Measurements from ENCODE around the gene DNAJC6.

The DNAJC6 gene

DNA sequence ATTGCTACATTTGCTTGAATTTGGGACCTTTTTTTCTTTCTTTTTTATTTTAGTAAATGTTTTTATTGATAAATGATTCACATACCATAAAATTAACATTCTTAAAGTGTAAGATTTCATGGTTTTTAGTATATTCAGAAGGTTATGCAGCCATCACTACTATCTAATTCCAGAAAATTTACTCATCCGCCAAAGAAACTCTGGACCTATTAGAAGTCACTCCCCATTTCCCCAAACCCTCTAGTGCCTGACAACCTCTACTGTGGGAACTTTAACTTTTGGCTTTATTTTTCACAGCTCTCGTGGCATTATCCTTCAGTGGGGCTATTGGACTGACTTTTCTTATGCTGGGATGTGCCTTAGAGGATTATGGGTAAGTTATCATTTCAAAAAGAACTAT is 115.7 kb downstream of the DNAJC6 start:
- POLR2A ChIA-PET = no interaction called here

GRCh38 chr1:65425697-65426096 is 116.4 kb downstream of the DNAJC6 start:
- ChIA-PET POLR2A (no interaction called here), CTCF (interaction anchor here (1.5 to 3.3 kb wide), 3 partner anchors 9 to 262 kb away, joined by 4 to 16 read pairs (median 6); no protein-coding TSS in a partner anchor)
- no peak for DNase-seq (ENCODE audit: low read depth, low spot score)

More for the DNA sequence above, 115.7 kb downstream of the DNAJC6 start:
- H3K4me3 ChIP-seq (ENCODE audit: low read depth, low read length) = no peak overlapping the region
- CTCF ChIA-PET = interaction anchor here (1.5 to 3.3 kb wide), 3 partner anchors 10 to 263 kb away, joined by 4 to 16 read pairs (median 6); no protein-coding TSS in a partner anchor
- no peak for TF ChIP-seq CTCF (IDR thresholded peaks at IDR 0.05; ENCODE audit: insufficient read depth, low read length, missing control alignments)
- DNase-seq (ENCODE audit: low read depth, low spot score) = no peak

GRCh38 chr1:65429078-65429477 is 119.7 kb downstream of the DNAJC6 start:
- H3K4me3 ChIP-seq (ENCODE audit: low read depth, low read length) = no peak overlapping the region
- TF ChIP-seq CTCF (IDR thresholded peaks at IDR 0.05; ENCODE audit: insufficient read depth, low read length, missing control alignments) = no peak
- POLR2A ChIA-PET = no interaction called here
- no peak for DNase-seq (ENCODE audit: low read depth, low spot score)
- CTCF ChIA-PET = interaction anchor here (1.1 to 4.0 kb wide), 8 partner anchors 9 to 262 kb away, joined by 3 to 45 read pairs (median 8); no protein-coding TSS in a partner anchor

More at GRCh38 chr1:65425697-65426096, 116.4 kb downstream of the DNAJC6 start:
- no peak overlapping the region for H3K4me3 ChIP-seq (ENCODE audit: low read depth, low read length)
- TF ChIP-seq CTCF (IDR thresholded peaks at IDR 0.05; ENCODE audit: insufficient read depth, low read length, missing control alignments) = no peak

DNA sequence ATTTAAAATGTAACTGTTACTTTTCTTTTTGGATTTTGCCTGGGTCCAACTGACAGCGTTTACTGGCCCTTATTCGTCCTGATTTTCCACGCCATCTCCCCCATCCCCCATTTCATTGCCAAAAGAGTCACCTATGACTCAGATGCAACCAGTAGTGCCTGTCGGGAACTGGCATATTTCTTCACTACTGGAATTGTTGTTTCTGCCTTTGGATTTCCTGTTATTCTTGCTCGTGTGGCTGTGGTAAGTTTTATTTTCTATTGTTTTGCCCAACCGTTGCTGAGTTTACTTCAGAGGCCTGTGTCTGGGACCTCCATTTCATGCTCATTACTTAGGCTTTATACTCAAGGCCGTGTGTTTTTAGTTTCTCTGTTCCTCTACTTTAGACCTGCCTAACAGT is 120.5 kb downstream of the DNAJC6 start:
- DNase-seq (ENCODE audit: low read depth, low spot score) = no peak
- CTCF ChIA-PET = interaction anchor here (1.1 to 4.0 kb wide), 14 partner anchors 8 to 261 kb away, joined by 3 to 45 read pairs (median 4); no protein-coding TSS in a partner anchor
- H3K4me3 ChIP-seq (ENCODE audit: low read depth, low read length) = no peak overlapping the region
- POLR2A ChIA-PET = no interaction called here
- no peak for TF ChIP-seq CTCF (IDR thresholded peaks at IDR 0.05; ENCODE audit: insufficient read depth, low read length, missing control alignments)

- ChIA-PET CTCF (interaction anchor here (0.9 to 4.0 kb wide), 20 partner anchors 8 to 811 kb away, joined by 3 to 45 read pairs (median 4); no protein-coding TSS in a partner anchor), POLR2A (no interaction called here)
- no peak for DNase-seq (ENCODE audit: low read depth, low spot score)
These were observed 121.9 kb downstream of the DNAJC6 start for GRCh38 chr1:65431111-65431705.

More at GRCh38 chr1:65431111-65431705, 121.9 kb downstream of the DNAJC6 start:
- peak; percentile 37 for TF ChIP-seq CTCF (IDR thresholded peaks at IDR 0.05; ENCODE audit: insufficient read depth, low read length, missing control alignments)
- no peak overlapping the region for H3K4me3 ChIP-seq (ENCODE audit: low read depth, low read length)

All from AG04449 (cell line).